ENCODE results near the gene FAM50A. TPM values are rescaled to one million over a fixed set of nuclear protein-coding genes. Genes with fewer than 3 reads are reported as not detected.
"Not testable (repeated sequence)": the region's sequence is repeated elsewhere in the genome, so short reads cannot be mapped to it uniquely, and the experiment has no call there.

Gene FAM50A
- total and polyA plus RNA-seq, 2 donors (not counting 1 experiment from before 2014, with no cell fraction given): 80.1 to 117 TPM

GRCh38 chrX:154490414-154491083 is 46.6 kb downstream of the FAM50A start, which contains the start of gene SLC10A3:
Gene SLC10A3, minus strand, starts transcription at chrX:154490629. Its CDS starts 1,689 bp downstream, at chrX:154488940.
- Histone ChIP-seq H3K9ac (ENCODE audit: insufficient read depth, low read length) (peak within 1 kb of the TSS; percentile 66), H3K4me1 (ENCODE audit: control insufficient read depth, extremely low read depth, insufficient read depth, low read length) (peaks cover 2% of the 10 kb centered on the region), H3K27me3 (ENCODE audit: control insufficient read depth, insufficient read depth, low read length) (no peaks in the 10 kb centered on the region), H2AFZ (ENCODE audit: low read length) (no peak within 1 kb of the TSS), H4K20me1 (ENCODE audit: control insufficient read depth, extremely low read depth, insufficient read depth, low read length) (no peaks in the 10 kb centered on the region), H3K36me3 (ENCODE audit: control insufficient read depth, insufficient read depth, low read length) (peaks cover 5% of the 10 kb centered on the region), H3K9me3 (ENCODE audit: control insufficient read depth, insufficient read depth, low read depth, low read length) (no peaks in the 10 kb centered on the region), H3K79me2 (ENCODE audit: control insufficient read depth, insufficient read depth, low read length) (peaks cover 4% of the 10 kb centered on the region), H3K4me2 (ENCODE audit: extremely low read depth, insufficient read depth, low read length) (peak within 1 kb of the TSS; percentile 85), H3K27ac (ENCODE audit: insufficient read depth, low read length) (peak within 1 kb of the TSS; percentile 86), H3K4me3 (replicated peaks in 1 of 4; ENCODE audit: control extremely low read depth in 1 of 4, insufficient read depth in 1 of 4, low read depth in 3 of 4, low read length in 4 of 4) (peak within 1 kb of the TSS; percentile 33 to 67 (median 51))
- peak; percentile 91 to 92 for DNase-seq (ENCODE audit: low read depth in 2 of 2)
- no peak for TF ChIP-seq EZH2 (IDR thresholded peaks at IDR 0.05; ENCODE audit: low read length, missing control alignments)
- TF ChIP-seq CTCF (conservative IDR thresholded peaks at IDR 0.05 in 1 of 2, IDR thresholded peaks at IDR 0.05 in 1 of 2; ENCODE audit: low read depth in 1 of 2, low read length in 2 of 2): peak in 1 of 2 donors; percentile 2

GRCh38 chrX:154494715-154495114 is 50.8 kb downstream of the FAM50A start:
- Histone ChIP-seq H4K20me1 (ENCODE audit: control insufficient read depth, extremely low read depth, insufficient read depth, low read length) (no peaks in the 10 kb centered on the region), H3K27me3 (ENCODE audit: control insufficient read depth, insufficient read depth, low read length) (no peaks in the 10 kb centered on the region), H3K4me2 (ENCODE audit: extremely low read depth, insufficient read depth, low read length) (no peak overlapping the region), H3K9ac (ENCODE audit: insufficient read depth, low read length) (no peak overlapping the region), H3K27ac (ENCODE audit: insufficient read depth, low read length) (no peak overlapping the region), H3K9me3 (ENCODE audit: control insufficient read depth, insufficient read depth, low read depth, low read length) (no peaks in the 10 kb centered on the region), H2AFZ (ENCODE audit: low read length) (no peak overlapping the region), H3K36me3 (ENCODE audit: control insufficient read depth, insufficient read depth, low read length) (no peaks in the 10 kb centered on the region), H3K79me2 (ENCODE audit: control insufficient read depth, insufficient read depth, low read length) (no peaks in the 10 kb centered on the region), H3K4me3 (replicated peaks in 1 of 4; ENCODE audit: control extremely low read depth in 1 of 4, insufficient read depth in 1 of 4, low read depth in 3 of 4, low read length in 4 of 4) (no peak overlapping the region), H3K4me1 (ENCODE audit: control insufficient read depth, extremely low read depth, insufficient read depth, low read length) (no peaks in the 10 kb centered on the region)
- no peak for DNase-seq (ENCODE audit: low read depth in 2 of 2)
- no peak for TF ChIP-seq CTCF (conservative IDR thresholded peaks at IDR 0.05 in 1 of 2, IDR thresholded peaks at IDR 0.05 in 1 of 2; ENCODE audit: low read depth in 1 of 2, low read length in 2 of 2)
- no peak for TF ChIP-seq EZH2 (IDR thresholded peaks at IDR 0.05; ENCODE audit: low read length, missing control alignments)

- no peaks in the 10 kb centered on the region for H3K36me3 ChIP-seq (ENCODE audit: control insufficient read depth, insufficient read depth, low read length)
- H4K20me1 ChIP-seq (ENCODE audit: control insufficient read depth, extremely low read depth, insufficient read depth, low read length): no peaks in the 10 kb centered on the region
- H3K4me1 ChIP-seq (ENCODE audit: control insufficient read depth, extremely low read depth, insufficient read depth, low read length): no peaks in the 10 kb centered on the region
- no peaks in the 10 kb centered on the region for H3K9me3 ChIP-seq (ENCODE audit: control insufficient read depth, insufficient read depth, low read depth, low read length)
- no peak overlapping the region for H3K4me3 ChIP-seq (replicated peaks in 1 of 4; ENCODE audit: control extremely low read depth in 1 of 4, insufficient read depth in 1 of 4, low read depth in 3 of 4, low read length in 4 of 4)
- TF ChIP-seq EZH2 (IDR thresholded peaks at IDR 0.05; ENCODE audit: low read length, missing control alignments) (no peak), CTCF (conservative IDR thresholded peaks at IDR 0.05 in 1 of 2, IDR thresholded peaks at IDR 0.05 in 1 of 2; ENCODE audit: low read depth in 1 of 2, low read length in 2 of 2) (no peak)
- no peak overlapping the region for H3K9ac ChIP-seq (ENCODE audit: insufficient read depth, low read length)
- DNase-seq (ENCODE audit: low read depth in 2 of 2): no peak
- H2AFZ ChIP-seq (ENCODE audit: low read length): no peak overlapping the region
- H3K27me3 ChIP-seq (ENCODE audit: control insufficient read depth, insufficient read depth, low read length): no peaks in the 10 kb centered on the region
- no peaks in the 10 kb centered on the region for H3K79me2 ChIP-seq (ENCODE audit: control insufficient read depth, insufficient read depth, low read length)
- no peak overlapping the region for H3K27ac ChIP-seq (ENCODE audit: insufficient read depth, low read length)
- no peak overlapping the region for H3K4me2 ChIP-seq (ENCODE audit: extremely low read depth, insufficient read depth, low read length)
These were observed 51.6 kb downstream of the FAM50A start for GRCh38 chrX:154495472-154495922.

- not testable (repeated sequence) for H3K9me3 ChIP-seq (ENCODE audit: control insufficient read depth, insufficient read depth, low read depth, low read length); H3K27me3 ChIP-seq (ENCODE audit: control insufficient read depth, insufficient read depth, low read length); H3K4me1 ChIP-seq (ENCODE audit: control insufficient read depth, extremely low read depth, insufficient read depth, low read length); DNase-seq (ENCODE audit: low read depth in 2 of 2); H3K27ac ChIP-seq (ENCODE audit: insufficient read depth, low read length); H3K79me2 ChIP-seq (ENCODE audit: control insufficient read depth, insufficient read depth, low read length); H3K4me2 ChIP-seq (ENCODE audit: extremely low read depth, insufficient read depth, low read length); H3K9ac ChIP-seq (ENCODE audit: insufficient read depth, low read length); H3K36me3 ChIP-seq (ENCODE audit: control insufficient read depth, insufficient read depth, low read length); H3K4me3 ChIP-seq (replicated peaks in 1 of 4; ENCODE audit: control extremely low read depth in 1 of 4, insufficient read depth in 1 of 4, low read depth in 3 of 4, low read length in 4 of 4); H4K20me1 ChIP-seq (ENCODE audit: control insufficient read depth, extremely low read depth, insufficient read depth, low read length); H2AFZ ChIP-seq (ENCODE audit: low read length)
These were observed 52.7 kb downstream of the FAM50A start for GRCh38 chrX:154496591-154497137.

Data from fibroblast of lung (primary cell).